Gastrocnemius medialis (tissue), 4 donors: Measurements from ENCODE around the gene PARS2.

Source experiments
- CTCF ChIP-seq, 5 experiments: fragments of 450-650 bp in 3 of 5; fragments of 200-600 bp in 2 of 5; sonication (generic) in 2 of 5; IDR thresholded peaks in 4 of 5; conservative IDR thresholded peaks in 1 of 5; 1 replicate in 4 of 5; 2 replicates in 1 of 5; pipeline ENCODE4 v1.5.1; 2016 to 2019; ENCODE audit warnings: antibody characterized with exemption in 5 of 5, mild to moderate bottlenecking in 3 of 5, moderate library complexity in 3 of 5
- POLR2A ChIP-seq, 2 donors: fragments of 450-650 bp; IDR thresholded peaks; one replicate each; pipeline ENCODE4 v1.6.1; 2017; ENCODE audit warnings: antibody characterized with exemption in 2 of 2, mild to moderate bottlenecking in 2 of 2, moderate library complexity in 2 of 2

GRCh38 chr1:54728027-54728426 is 36.3 kb downstream of the PARS2 start:
- TF ChIP-seq CTCF (IDR thresholded peaks at IDR 0.05 in 4 of 5, conservative IDR thresholded peaks at IDR 0.05 in 1 of 5) (no peak), POLR2A (IDR thresholded peaks at IDR 0.05) (no peak)
